ENCODE data around the gene NEK10.

GRCh38 chr3:27287052-27287451, 82.1 kb downstream of the NEK10 start:
- no peak for TF ChIP-seq CTCF (IDR thresholded peaks at IDR 0.05; ENCODE audit: low read depth, low read length)
- TF ChIP-seq POLR2A (IDR thresholded peaks at IDR 0.05; ENCODE audit: extremely low read depth, insufficient read length): no peak
